NCI-H510A (cell line): Measurements from ENCODE around the gene HOXC4.
"Not testable (repeated sequence)": the region's sequence is repeated elsewhere in the genome, so short reads cannot be mapped to it uniquely, and the experiment has no call there.

Source experiments
- DNase-seq: peaks from one replicate; lab custom pipeline; 2025; lab: John Stamatoyannopoulos, UW

Gene HOXC4

DNA sequence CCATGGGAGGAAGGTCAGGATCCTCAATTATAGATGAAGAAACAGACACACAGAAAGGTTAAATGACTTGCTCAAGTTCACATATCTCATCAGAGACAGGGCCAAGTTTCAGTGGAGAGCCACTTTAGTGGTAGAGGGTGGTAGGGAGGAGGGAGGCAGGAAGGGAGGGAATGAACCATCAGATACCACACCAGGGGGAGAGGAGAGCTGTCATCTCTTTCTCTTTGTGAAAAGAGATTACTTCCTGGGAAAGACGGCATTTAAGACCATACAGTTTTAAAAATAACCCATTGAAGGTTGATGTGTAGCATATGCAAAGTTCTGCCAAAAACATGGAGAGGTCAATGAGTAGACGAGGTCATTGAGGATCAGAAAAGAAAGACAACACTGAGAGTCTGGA, 39.3 kb downstream of the HOXC4 start:
- not testable (repeated sequence) for DNase-seq

DNA sequence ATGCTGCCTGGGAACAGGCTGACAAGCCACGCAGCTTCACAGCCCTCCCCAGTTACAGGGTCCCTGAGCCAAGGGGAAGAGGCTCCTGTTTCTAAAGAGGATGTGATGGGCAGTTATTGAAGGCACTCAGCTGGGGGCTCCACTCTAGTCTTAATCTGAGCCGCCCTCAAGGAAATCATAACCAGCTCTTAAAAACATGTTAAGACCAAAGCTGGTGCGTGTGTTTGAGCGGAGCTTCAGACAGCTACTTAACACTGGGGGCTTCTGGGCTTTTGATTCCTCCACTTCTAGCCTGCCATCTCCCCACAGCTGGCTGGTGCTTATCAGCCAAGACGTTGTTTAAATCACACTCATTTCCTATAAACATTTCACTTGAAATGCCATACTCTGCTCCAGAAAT, 42.3 kb downstream of the HOXC4 start:
- not testable (repeated sequence) for DNase-seq

- not testable (repeated sequence) for DNase-seq
Observed at GRCh38 chr12:54098644-54099043, 45.0 kb downstream of the HOXC4 start.

- not testable (repeated sequence) for DNase-seq
Observed at GRCh38 chr12:54100588-54100987, 47.0 kb downstream of the HOXC4 start.

GRCh38 chr12:54102223-54102622, 48.6 kb downstream of the HOXC4 start:
- DNase-seq, result not testable (repeated sequence)

- DNase-seq, result not testable (repeated sequence)
Observed at GRCh38 chr12:54103827-54104226, 50.2 kb downstream of the HOXC4 start.
